Panc1 (cell line): ENCODE data around the gene PROX1.

Experiments used
- TCF7L2 ChIP-seq: IDR thresholded peaks from 2 replicates; pipeline ENCODE4 v1.6.1; 2011; ENCODE audit warnings: mild to moderate bottlenecking, low read depth, low read length, inconsistent platforms
- TF ChIP-seq, protein P1 (sequence below): fragments of 450-650 bp; IDR thresholded peaks from 2 replicates; pipeline ENCODE4 v1.5.1; 2017; ENCODE audit warnings: mild to moderate bottlenecking

DNA sequence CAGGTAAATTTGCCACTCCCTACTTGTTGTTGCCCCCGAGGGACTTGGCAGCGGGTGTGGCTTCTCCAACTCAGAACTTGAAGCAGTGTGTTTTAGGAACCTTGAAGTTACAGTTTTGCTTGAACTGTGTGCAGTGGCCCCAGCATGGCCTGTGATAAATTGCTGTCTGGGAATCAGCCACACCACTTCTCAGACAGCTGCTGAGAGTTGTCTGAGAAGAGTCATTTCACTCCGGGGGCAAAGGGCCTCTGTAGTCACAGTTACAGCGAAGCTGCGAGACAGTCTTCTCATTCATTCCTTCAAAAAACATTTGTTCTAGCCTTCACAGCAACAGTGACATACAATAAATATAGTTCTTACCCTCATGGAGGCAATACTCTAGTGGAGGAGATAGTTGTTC, 70.3 kb downstream of the PROX1 start:
- TF ChIP-seq, protein P1, sequence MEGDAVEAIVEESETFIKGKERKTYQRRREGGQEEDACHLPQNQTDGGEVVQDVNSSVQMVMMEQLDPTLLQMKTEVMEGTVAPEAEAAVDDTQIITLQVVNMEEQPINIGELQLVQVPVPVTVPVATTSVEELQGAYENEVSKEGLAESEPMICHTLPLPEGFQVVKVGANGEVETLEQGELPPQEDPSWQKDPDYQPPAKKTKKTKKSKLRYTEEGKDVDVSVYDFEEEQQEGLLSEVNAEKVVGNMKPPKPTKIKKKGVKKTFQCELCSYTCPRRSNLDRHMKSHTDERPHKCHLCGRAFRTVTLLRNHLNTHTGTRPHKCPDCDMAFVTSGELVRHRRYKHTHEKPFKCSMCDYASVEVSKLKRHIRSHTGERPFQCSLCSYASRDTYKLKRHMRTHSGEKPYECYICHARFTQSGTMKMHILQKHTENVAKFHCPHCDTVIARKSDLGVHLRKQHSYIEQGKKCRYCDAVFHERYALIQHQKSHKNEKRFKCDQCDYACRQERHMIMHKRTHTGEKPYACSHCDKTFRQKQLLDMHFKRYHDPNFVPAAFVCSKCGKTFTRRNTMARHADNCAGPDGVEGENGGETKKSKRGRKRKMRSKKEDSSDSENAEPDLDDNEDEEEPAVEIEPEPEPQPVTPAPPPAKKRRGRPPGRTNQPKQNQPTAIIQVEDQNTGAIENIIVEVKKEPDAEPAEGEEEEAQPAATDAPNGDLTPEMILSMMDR = no peak
- TF ChIP-seq TCF7L2 = no peak
